OCI-LY7 (cell line): ENCODE measurements around the gene TGFBR2. TPM values are rescaled to one million over a fixed set of nuclear protein-coding genes. Genes with fewer than 3 reads are reported as not detected.

Experiments used
- BruUV-seq: library from RNA; stranded (reverse); fragments of 400-500 nt; replicated peaks from 2 replicates; lab custom pipeline; 2021; lab: Mats Ljungman, UMichigan
- CTCF ChIA-PET: fragments of 300-600 bp; sonication (Branson Sonifier 250); formaldehyde crosslinking; loops from one replicate; lab custom pipeline; 2022; ENCODE audit warnings: antibody characterized with exemption; ENCODE audit not compliant: unreplicated experiment; lab: Charles Lee
- POLR2A ChIA-PET: fragments of 300-600 bp; sonication (Branson Sonifier 250); formaldehyde crosslinking; loops from one replicate; lab custom pipeline; 2022; ENCODE audit warnings: antibody characterized with exemption; lab: Charles Lee
- DNase-seq: peaks from one replicate; pipeline ENCODE4 v3.0.0-alpha.2; 2015; ENCODE audit warnings: low spot score
- H2AFZ ChIP-seq: fragments of 200-600 bp; sonication (generic), shearing (Covaris generic); 2 replicates; pipeline ENCODE4 v1.6.1; 2014; ENCODE audit warnings: mild to moderate bottlenecking, antibody characterized with exemption, low read length, moderate library complexity
- H3K27ac ChIP-seq: fragments of 200-600 bp; sonication (generic); 2 replicates; pipeline ENCODE4 v1.5.1; 2014; ENCODE audit warnings: mixed run types, low read depth, mild to moderate bottlenecking, moderate library complexity, low read length, inconsistent platforms; ENCODE audit not compliant: poor library complexity, severe bottlenecking
- H3K36me3 ChIP-seq: fragments of 200-600 bp; sonication (generic); 2 replicates; pipeline ENCODE4 v1.6.1; 2014; ENCODE audit warnings: mild to moderate bottlenecking, antibody characterized with exemption, low read length, moderate library complexity, mixed read lengths; ENCODE audit not compliant: insufficient read depth
- H3K4me1 ChIP-seq: fragments of 200-600 bp; sonication (generic); 2 replicates; pipeline ENCODE4 v1.5.1; 2014; ENCODE audit warnings: mild to moderate bottlenecking, low read length; ENCODE audit not compliant: insufficient read depth, poor library complexity, severe bottlenecking
- H3K4me2 ChIP-seq: fragments of 200-600 bp; sonication (generic); 2 replicates; pipeline ENCODE4 v1.6.1; 2014; ENCODE audit warnings: mild to moderate bottlenecking, low read length
- H3K4me3 ChIP-seq: fragments of 200-600 bp; sonication (generic); 2 replicates; pipeline ENCODE4 v1.5.1; 2014; ENCODE audit warnings: mild to moderate bottlenecking, low read depth, low read length; ENCODE audit not compliant: poor library complexity, severe bottlenecking
- H3K79me2 ChIP-seq: fragments of 200-600 bp; sonication (generic); 2 replicates; pipeline ENCODE4 v1.6.1; 2016; ENCODE audit warnings: low read depth, mild to moderate bottlenecking, low read length, moderate library complexity, mixed read lengths; ENCODE audit not compliant: insufficient read depth
- H3K9me2 ChIP-seq: fragments of 200-600 bp; sonication (generic); 2 replicates; pipeline ENCODE4 v1.6.1; 2016; ENCODE audit warnings: mild to moderate bottlenecking, low read length, mixed read lengths; ENCODE audit not compliant: insufficient read depth
- H3K9me3 ChIP-seq: fragments of 200-600 bp; sonication (generic); 2 replicates; pipeline ENCODE4 v1.6.1; 2014; ENCODE audit warnings: mild to moderate bottlenecking, mixed run types, low read length, mixed read lengths
- H4K20me1 ChIP-seq: fragments of 200-600 bp; sonication (generic); 2 replicates; pipeline ENCODE4 v1.6.1; 2014; ENCODE audit warnings: mild to moderate bottlenecking, antibody characterized with exemption, low read length, moderate library complexity, mixed read lengths; ENCODE audit not compliant: insufficient read depth
- CTCF ChIP-seq: fragments of 200-600 bp; sonication (generic); conservative IDR thresholded peaks from 2 replicates; pipeline ENCODE4 v1.5.1; 2014; ENCODE audit warnings: mild to moderate bottlenecking, antibody characterized with exemption, low read length, moderate library complexity, mixed read lengths
- EZH2phosphoT487 ChIP-seq: fragments of 200-600 bp; sonication (generic); IDR thresholded peaks from 2 replicates; pipeline ENCODE4 v1.6.1; 2018; ENCODE audit warnings: low read depth, borderline replicate concordance, mild to moderate bottlenecking, mixed run types, antibody characterized with exemption, low read length, moderate library complexity, mixed read lengths
- intact Hi-C: fragments of 100-400 bp; cut with micrococcal nuclease; formaldehyde crosslinking; loops from one replicate; pipeline ENCODE4 v1.10.0; 2022; ENCODE audit not compliant: unreplicated experiment
- total RNA-seq, 2 experiments: library from RNA; depleted of rRNA in 1 of 2; stranded (reverse); fragments of >200 nt in 1 of 2; shearing (Covaris generic) in 1 of 2; gene quantifications; 2 replicates each; pipeline ENCODE4 v1.2.3, GENCODE V29; 2014 to 2022

The TGFBR2 gene
- total RNA-seq, 2 experiments from 2014 or later = 25.2 to 28.1 TPM

GRCh38 chr3:30720586-30721313 lies 114.3 kb downstream of the TGFBR2 start:
- H2AFZ ChIP-seq = no peak overlapping the region
- no peaks in the 10 kb centered on the region for H3K79me2 ChIP-seq
- POLR2A ChIA-PET = interaction anchor here (0.6 to 0.7 kb wide), 2 partner anchors 8 to 84 kb away, joined by 3 read pairs; no protein-coding TSS in a partner anchor

GRCh38 chr3:30721314-30721634 lies 114.9 kb downstream of the TGFBR2 start:
- H3K79me2 ChIP-seq = no peaks in the 10 kb centered on the region
- H3K4me3 ChIP-seq = no peak overlapping the region
- TF ChIP-seq CTCF = no peak
- no peak for TF ChIP-seq EZH2phosphoT487
- no peaks in the 10 kb centered on the region for H4K20me1 ChIP-seq
- ChIA-PET POLR2A (interaction anchor here (0.6 to 0.7 kb wide), 2 partner anchors 8 to 85 kb away, joined by 3 read pairs; no protein-coding TSS in a partner anchor), CTCF (no interaction called here)
- no peaks in the 10 kb centered on the region for H3K9me2 ChIP-seq
- no peaks in the 10 kb centered on the region for H3K36me3 ChIP-seq
- intact Hi-C loops = no loop called here
- BruUV-seq = no TSS peak
- no peaks in the 10 kb centered on the region; the same call in 1 of the 2 replicates for H3K9me3 ChIP-seq
- DNase-seq = no peak
- no peak overlapping the region for H2AFZ ChIP-seq
- no peak overlapping the region for H3K4me2 ChIP-seq
- H3K4me1 ChIP-seq = peaks cover 22% of the 10 kb centered on the region
- H3K27ac ChIP-seq = no peak overlapping the region

More at GRCh38 chr3:30720586-30721313, 114.3 kb downstream of the TGFBR2 start:
- TF ChIP-seq EZH2phosphoT487 (no peak), CTCF (no peak)
- CTCF ChIA-PET = no interaction called here
- no peaks in the 10 kb centered on the region for H3K36me3 ChIP-seq
- no TSS peak for BruUV-seq
- no peaks in the 10 kb centered on the region for H3K9me2 ChIP-seq
- no peak overlapping the region for H3K4me3 ChIP-seq
- H3K4me1 ChIP-seq = peaks cover 22% of the 10 kb centered on the region
- intact Hi-C loops = no loop called here
- H4K20me1 ChIP-seq = no peaks in the 10 kb centered on the region
- no peaks in the 10 kb centered on the region; the same call in 1 of the 2 replicates for H3K9me3 ChIP-seq
- DNase-seq = no peak
- no peak overlapping the region for H3K27ac ChIP-seq
- no peak overlapping the region for H3K4me2 ChIP-seq

- no peak for DNase-seq
- H2AFZ ChIP-seq = no peak overlapping the region
- BruUV-seq = no TSS peak
- no peak overlapping the region for H3K27ac ChIP-seq
- no peaks in the 10 kb centered on the region for H3K79me2 ChIP-seq
- intact Hi-C loops = no loop called here
- H3K4me2 ChIP-seq = no peak overlapping the region
- CTCF ChIA-PET = no interaction called here
- TF ChIP-seq EZH2phosphoT487 (no peak), CTCF (no peak)
- H3K9me2 ChIP-seq = no peaks in the 10 kb centered on the region
- no peak overlapping the region for H3K4me3 ChIP-seq
- POLR2A ChIA-PET = interaction anchor here (1.0 to 1.2 kb wide), 3 partner anchors 9 to 43 kb away, joined by 3 to 6 read pairs (median 4); no protein-coding TSS in a partner anchor
- no peaks in the 10 kb centered on the region; the same call in 1 of the 2 replicates for H3K9me3 ChIP-seq
- peaks cover 21% of the 10 kb centered on the region for H3K4me1 ChIP-seq
- no peaks in the 10 kb centered on the region for H3K36me3 ChIP-seq
- no peaks in the 10 kb centered on the region for H4K20me1 ChIP-seq
These were observed 116.8 kb downstream of the TGFBR2 start for GRCh38 chr3:30723211-30723610.
